Mucosa of descending colon (tissue), 3 donors: Measurements from ENCODE around the gene KCNT1. TPM values are rescaled to one million over a fixed set of nuclear protein-coding genes. Genes with fewer than 3 reads are reported as not detected.

Source experiments
- ATAC-seq: fragments of 200-7000 bp; cut with Tn5 transposase; one replicate; pipeline ENCODE4 v1.9.1; 2020; ENCODE audit warnings: mild to moderate bottlenecking, moderate library complexity
- DNase-seq, 3 donors: peaks; one replicate each; pipeline ENCODE4 v3.0.0-alpha.2; 2020
- H3K36me3 ChIP-seq: fragments of 200-600 bp; one replicate; pipeline ENCODE4 v1.8.0; 2021; ENCODE audit warnings: low read depth, mild to moderate bottlenecking
- H3K4me1 ChIP-seq: fragments of 200-600 bp; one replicate; pipeline ENCODE4 v1.8.0; 2021; ENCODE audit warnings: low read depth, mild to moderate bottlenecking
- H3K4me3 ChIP-seq: fragments of 200-600 bp; one replicate; pipeline ENCODE4 v1.8.0; 2021; ENCODE audit warnings: mild to moderate bottlenecking
- H3K9me3 ChIP-seq: fragments of 200-600 bp; one replicate; pipeline ENCODE4 v1.8.0; 2021; ENCODE audit warnings: mild to moderate bottlenecking
- CTCF ChIP-seq: fragments of 200-600 bp; IDR thresholded peaks from one replicate; pipeline ENCODE4 v1.8.0; 2022; ENCODE audit warnings: antibody characterized with exemption, mild to moderate bottlenecking
- intact Hi-C, 2 donors: fragments of 100-400 bp; cut with DNase I in 1 of 2; cut with micrococcal nuclease in 1 of 2; formaldehyde crosslinking; loops; one replicate each; pipeline versions ENCODE4 v1.11.0 to v1.11.1; 2022; cut with DNase I, micrococcal nuclease
- total RNA-seq, 3 donors: library from RNA; stranded (reverse); fragmentation: NEBNext Ultra II Directional in 2 of 3; extraction: Animal tissue kit (Norgen Biotek cat#: 25700) in 2 of 3; gene quantifications; one replicate each; pipeline versions ENCODE4 v1.2.1 to v1.2.4, GENCODE V29; 2021 to 2023
- donor health status: DM: no; HTN: no; CAD: no; lungs with moderate emphysema.
- donor health status: DM: no; HTN: no; CAD: no.
- donor health status: DM: no; HTN: yes; CAD: no.

Gene KCNT1
- total RNA-seq, 3 donors from 2014 or later = 0.22 to 0.60 TPM; not detected in 1

GRCh38 chr9:135815413-135815812, 113.4 kb downstream of the KCNT1 start:
- H3K36me3 ChIP-seq = no peaks in the 10 kb centered on the region
- ATAC-seq (no peak), DNase-seq (no peak)
- H3K9me3 ChIP-seq = no peaks in the 10 kb centered on the region
- TF ChIP-seq CTCF = no peak
- H3K4me3 ChIP-seq = no peak overlapping the region
- H3K4me1 ChIP-seq = no peaks in the 10 kb centered on the region
- intact Hi-C loops = no loop called here

GRCh38 chr9:135815830-135816650, 114.1 kb downstream of the KCNT1 start:
- no peak for ATAC-seq
- no peak for TF ChIP-seq CTCF
- Histone ChIP-seq H3K9me3 (no peaks in the 10 kb centered on the region), H3K36me3 (no peaks in the 10 kb centered on the region), H3K4me3 (no peak overlapping the region), H3K4me1 (no peaks in the 10 kb centered on the region)
- DNase-seq = no peak
- intact Hi-C loops = no loop called here

- no peak for TF ChIP-seq CTCF
- no peaks in the 10 kb centered on the region for H3K4me1 ChIP-seq
- DNase-seq = no peak
- ATAC-seq = no peak
- H3K9me3 ChIP-seq = no peaks in the 10 kb centered on the region
- H3K4me3 ChIP-seq = no peak overlapping the region
- intact Hi-C loops = no loop called here
- no peaks in the 10 kb centered on the region for H3K36me3 ChIP-seq
Measured at GRCh38 chr9:135816651-135816970, 114.6 kb downstream of the KCNT1 start.

- Histone ChIP-seq H3K9me3 (no peaks in the 10 kb centered on the region), H3K4me1 (no peaks in the 10 kb centered on the region), H3K36me3 (no peaks in the 10 kb centered on the region), H3K4me3 (no peak overlapping the region)
- no peak for TF ChIP-seq CTCF
- intact Hi-C loops = no loop called here
- no peak for ATAC-seq
- no peak for DNase-seq
Measured at GRCh38 chr9:135817951-135818717, 116.1 kb downstream of the KCNT1 start.

GRCh38 chr9:135818718-135819475, 116.9 kb downstream of the KCNT1 start:
- ATAC-seq (no peak), DNase-seq (no peak)
- Histone ChIP-seq H3K4me1 (no peaks in the 10 kb centered on the region), H3K36me3 (no peaks in the 10 kb centered on the region), H3K4me3 (no peak overlapping the region), H3K9me3 (no peaks in the 10 kb centered on the region)
- TF ChIP-seq CTCF = no peak
- intact Hi-C loops = no loop called here
